ENCODE measurements around the gene CSNK1A1L. TPM values are rescaled to one million over a fixed set of nuclear protein-coding genes. Genes with fewer than 3 reads are reported as not detected.

The CSNK1A1L gene
- total and polyA plus RNA-seq, 2 donors (not counting 3 experiments of a cell fraction or from before 2014, with no cell fraction given) = not detected

GRCh38 chr13:37132211-37132610 lies 26.7 kb upstream of the CSNK1A1L start:
- dilution Hi-C loops (cut with MboI; ENCODE audit: extremely low pct_ligation_motif_present, low sequenced_read_pairs) (no loop called here), intact Hi-C loops (cut with micrococcal nuclease) (no loop called here)
- ChIA-PET POLR2A (no interaction called here), CTCF (interaction anchor here (0.7 kb wide), 1 partner anchor 82 kb away, joined by 3 read pairs; no protein-coding TSS in a partner anchor)
- peak; percentile 15 for TF ChIP-seq GATA2 (IDR thresholded peaks at IDR 0.05; ENCODE audit: insufficient read depth, insufficient read length, low read depth, low read length)
- no peak for TF ChIP-seq MAX (IDR thresholded peaks at IDR 0.05; ENCODE audit: insufficient read depth, insufficient read length)
- no peak for TF ChIP-seq JUN (IDR thresholded peaks at IDR 0.05; ENCODE audit: borderline replicate concordance, insufficient read depth, insufficient read length, low read depth)
- H3K9me1 ChIP-seq (replicated peaks; ENCODE audit: control insufficient read depth, extremely low read depth, insufficient read depth, low read length) = no peaks in the 10 kb centered on the region
- H3K9ac ChIP-seq (replicated peaks; ENCODE audit: extremely low read depth, insufficient read depth, low read length) = no peak overlapping the region
- no peak overlapping the region for H3K4me3 ChIP-seq (replicated peaks in 1 of 3; ENCODE audit: insufficient read depth in 1 of 3, low read depth in 1 of 3, low read length in 3 of 3)
- no peak for FAIRE-seq
- H4K20me1 ChIP-seq (replicated peaks; ENCODE audit: control insufficient read depth, extremely low read depth, insufficient read depth, low read length) = no peaks in the 10 kb centered on the region
- no peak for DNase-seq (ENCODE audit: low read depth, low spot score)
- BruUV-seq (replicated peaks) = no TSS peak
- no peak overlapping the region for H2AFZ ChIP-seq (ENCODE audit: low read depth, low read length)
- no peak overlapping the region for H3K4me2 ChIP-seq (ENCODE audit: insufficient read depth, low read length)
- no peaks in the 10 kb centered on the region for H3K79me2 ChIP-seq (ENCODE audit: control insufficient read depth, insufficient read depth, low read length)
- H3K27me3 ChIP-seq (ENCODE audit: control insufficient read depth in 2 of 2, insufficient read depth in 2 of 2, low read length in 2 of 2) = no peaks in the 10 kb centered on the region
- H3K9me3 ChIP-seq (replicated peaks; ENCODE audit: control insufficient read depth, insufficient read depth, low read length) = no peaks in the 10 kb centered on the region
- no peak overlapping the region for H3K27ac ChIP-seq (ENCODE audit: insufficient read depth, low read depth, low read length)
- no peaks in the 10 kb centered on the region for H3K36me3 ChIP-seq (ENCODE audit: control insufficient read depth in 2 of 2, extremely low read depth in 1 of 2, insufficient read depth in 2 of 2, low read length in 2 of 2)
- H3K4me1 ChIP-seq (ENCODE audit: control insufficient read depth, extremely low read depth, insufficient read depth, low read length) = peaks cover 65% of the 10 kb centered on the region

DNA sequence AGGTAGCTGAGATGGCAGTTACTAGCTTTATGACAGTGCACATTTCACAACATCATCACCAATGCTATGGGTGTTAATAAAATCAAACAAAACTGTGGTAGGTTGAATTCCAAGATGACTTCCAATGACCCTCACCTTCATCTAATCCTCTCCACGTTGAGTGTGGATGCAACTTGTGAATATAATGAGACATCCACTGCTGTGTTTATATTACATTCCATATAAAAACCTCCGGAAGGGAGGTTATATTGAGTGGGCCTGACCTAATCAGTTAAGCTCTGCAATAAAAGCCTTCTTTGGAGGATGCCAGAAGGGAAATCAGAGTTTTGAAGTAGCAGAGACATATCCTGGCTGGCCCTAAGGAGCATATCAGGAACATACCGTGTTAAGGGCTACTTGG lies 25.6 kb upstream of the CSNK1A1L start:
- ChIA-PET POLR2A (no interaction called here), CTCF (no interaction called here)
- H3K79me2 ChIP-seq (ENCODE audit: control insufficient read depth, insufficient read depth, low read length) = no peaks in the 10 kb centered on the region
- no peak overlapping the region for H2AFZ ChIP-seq (ENCODE audit: low read depth, low read length)
- dilution Hi-C loops (cut with MboI; ENCODE audit: extremely low pct_ligation_motif_present, low sequenced_read_pairs) (no loop called here), intact Hi-C loops (cut with micrococcal nuclease) (no loop called here)
- H3K4me2 ChIP-seq (ENCODE audit: insufficient read depth, low read length) = no peak overlapping the region
- H3K9me1 ChIP-seq (replicated peaks; ENCODE audit: control insufficient read depth, extremely low read depth, insufficient read depth, low read length) = no peaks in the 10 kb centered on the region
- H3K4me1 ChIP-seq (ENCODE audit: control insufficient read depth, extremely low read depth, insufficient read depth, low read length) = peaks cover 71% of the 10 kb centered on the region
- no peaks in the 10 kb centered on the region for H3K9me3 ChIP-seq (replicated peaks; ENCODE audit: control insufficient read depth, insufficient read depth, low read length)
- TF ChIP-seq POLR2AphosphoS5 (IDR thresholded peaks at IDR 0.05; ENCODE audit: insufficient read depth, low read depth, low read length) (no peak), CTCF (IDR thresholded peaks at IDR 0.05; ENCODE audit: extremely low read depth in 1 of 2, insufficient read depth in 1 of 2, low read depth in 1 of 2, low read length in 2 of 2) (no peak), JUN (IDR thresholded peaks at IDR 0.05; ENCODE audit: borderline replicate concordance, insufficient read depth, insufficient read length, low read depth) (no peak), EZH2 (IDR thresholded peaks at IDR 0.05; ENCODE audit: borderline replicate concordance, low read depth, low read length, severe bottlenecking) (no peak), GATA2 (IDR thresholded peaks at IDR 0.05; ENCODE audit: insufficient read depth, insufficient read length, low read depth, low read length) (no peak)
- H3K36me3 ChIP-seq (ENCODE audit: control insufficient read depth in 2 of 2, extremely low read depth in 1 of 2, insufficient read depth in 2 of 2, low read length in 2 of 2) = no peaks in the 10 kb centered on the region
- no peak for FAIRE-seq
- peak; percentile 12 for DNase-seq (ENCODE audit: low read depth, low spot score)
- H3K27me3 ChIP-seq (ENCODE audit: control insufficient read depth in 2 of 2, insufficient read depth in 2 of 2, low read length in 2 of 2) = no peaks in the 10 kb centered on the region
- no TSS peak for BruUV-seq (replicated peaks)
- no peaks in the 10 kb centered on the region for H4K20me1 ChIP-seq (replicated peaks; ENCODE audit: control insufficient read depth, extremely low read depth, insufficient read depth, low read length)
- no peak overlapping the region for H3K27ac ChIP-seq (ENCODE audit: insufficient read depth, low read depth, low read length)
- no peak overlapping the region for H3K9ac ChIP-seq (replicated peaks; ENCODE audit: extremely low read depth, insufficient read depth, low read length)
- H3K4me3 ChIP-seq (replicated peaks in 1 of 3; ENCODE audit: insufficient read depth in 1 of 3, low read depth in 1 of 3, low read length in 3 of 3) = no peak overlapping the region

All from endothelial cell of umbilical vein (primary cell).